G401.6 (cell line): ENCODE data around the gene SYT9.

Experiments used
- FAIRE-seq: peaks from 2 replicates; lab custom pipeline; 2012; peaks lifted over from hg19 to GRCh38; lab: Jason Lieb, UNC

SYT9 gene

DNA sequence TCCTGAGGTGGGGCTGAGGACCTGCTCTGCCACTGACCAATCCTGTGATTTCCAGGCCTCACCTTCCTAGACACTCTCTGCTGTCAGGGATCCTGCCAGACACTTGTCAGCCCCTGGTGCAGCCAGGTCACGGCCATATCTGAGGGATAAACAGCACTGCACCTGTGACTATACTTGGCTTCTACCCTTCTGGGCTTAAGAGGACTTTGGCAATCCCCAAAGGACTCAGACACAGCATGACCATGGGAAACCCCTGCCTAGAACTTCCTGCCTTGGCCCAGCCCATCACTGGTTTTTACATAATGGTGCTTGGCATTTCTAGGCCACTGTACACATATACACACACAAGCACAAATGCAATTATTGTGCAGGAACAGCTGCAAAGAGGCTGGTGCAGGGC lies 222.0 kb downstream of the SYT9 start:
- no peak for FAIRE-seq

DNA sequence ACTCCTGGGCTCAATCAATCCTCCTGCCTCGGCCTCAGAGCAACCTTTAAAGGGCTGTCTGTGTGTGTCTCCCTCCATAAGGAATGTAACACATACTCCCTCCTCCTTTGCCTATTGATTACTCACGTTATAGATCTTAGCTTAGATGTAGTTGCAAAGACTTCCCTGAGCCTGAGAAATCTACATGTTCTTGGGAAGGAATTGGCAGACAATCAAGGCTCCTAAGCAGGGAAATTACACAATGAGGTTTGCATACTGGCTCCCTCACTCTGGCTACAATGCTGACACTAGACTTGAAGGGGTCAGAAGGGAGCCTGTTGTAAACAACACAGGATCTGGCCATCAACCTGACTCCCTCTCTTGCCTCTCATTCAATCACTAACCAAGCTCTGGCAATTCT lies 228.4 kb downstream of the SYT9 start:
- no peak for FAIRE-seq

DNA sequence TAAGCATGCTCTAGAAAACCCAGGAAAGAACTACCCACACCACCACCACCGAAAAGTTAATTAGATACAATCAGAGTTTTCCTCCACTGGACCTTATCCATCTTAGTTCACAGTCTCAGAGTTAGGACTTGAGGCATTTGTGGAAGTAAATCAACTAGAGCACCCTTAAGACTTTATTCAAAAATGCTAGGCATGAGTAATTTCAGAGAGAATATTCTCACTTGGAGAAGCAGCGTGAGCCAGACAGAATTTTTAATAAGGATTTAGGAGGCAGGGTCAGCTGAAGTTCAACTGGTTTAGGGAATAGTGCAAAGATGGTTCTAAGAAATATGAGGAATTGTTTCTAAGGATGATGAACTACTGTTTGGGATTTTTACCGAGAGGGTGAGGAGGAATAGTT lies 232.4 kb downstream of the SYT9 start:
- FAIRE-seq = no peak

DNA sequence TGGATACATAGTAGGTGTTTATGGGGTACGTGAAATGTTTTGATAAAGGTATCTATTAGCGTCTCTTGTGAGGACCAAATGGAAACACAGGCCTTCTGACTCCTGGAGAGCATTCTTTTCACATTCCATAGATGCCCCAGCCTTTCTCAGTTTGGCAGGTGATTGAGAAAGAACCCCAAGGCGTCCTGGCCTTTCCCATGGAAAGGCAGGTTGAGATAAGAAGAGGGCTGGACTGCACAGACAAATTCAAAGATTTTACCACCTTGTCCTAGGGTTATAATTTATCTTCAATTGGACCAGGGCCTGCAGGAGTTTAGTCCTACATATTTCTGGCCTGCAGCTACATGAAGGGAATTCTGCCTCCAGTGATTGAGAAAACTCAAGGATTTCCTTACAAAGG lies 232.9 kb downstream of the SYT9 start:
- FAIRE-seq = peak; percentile 91

DNA sequence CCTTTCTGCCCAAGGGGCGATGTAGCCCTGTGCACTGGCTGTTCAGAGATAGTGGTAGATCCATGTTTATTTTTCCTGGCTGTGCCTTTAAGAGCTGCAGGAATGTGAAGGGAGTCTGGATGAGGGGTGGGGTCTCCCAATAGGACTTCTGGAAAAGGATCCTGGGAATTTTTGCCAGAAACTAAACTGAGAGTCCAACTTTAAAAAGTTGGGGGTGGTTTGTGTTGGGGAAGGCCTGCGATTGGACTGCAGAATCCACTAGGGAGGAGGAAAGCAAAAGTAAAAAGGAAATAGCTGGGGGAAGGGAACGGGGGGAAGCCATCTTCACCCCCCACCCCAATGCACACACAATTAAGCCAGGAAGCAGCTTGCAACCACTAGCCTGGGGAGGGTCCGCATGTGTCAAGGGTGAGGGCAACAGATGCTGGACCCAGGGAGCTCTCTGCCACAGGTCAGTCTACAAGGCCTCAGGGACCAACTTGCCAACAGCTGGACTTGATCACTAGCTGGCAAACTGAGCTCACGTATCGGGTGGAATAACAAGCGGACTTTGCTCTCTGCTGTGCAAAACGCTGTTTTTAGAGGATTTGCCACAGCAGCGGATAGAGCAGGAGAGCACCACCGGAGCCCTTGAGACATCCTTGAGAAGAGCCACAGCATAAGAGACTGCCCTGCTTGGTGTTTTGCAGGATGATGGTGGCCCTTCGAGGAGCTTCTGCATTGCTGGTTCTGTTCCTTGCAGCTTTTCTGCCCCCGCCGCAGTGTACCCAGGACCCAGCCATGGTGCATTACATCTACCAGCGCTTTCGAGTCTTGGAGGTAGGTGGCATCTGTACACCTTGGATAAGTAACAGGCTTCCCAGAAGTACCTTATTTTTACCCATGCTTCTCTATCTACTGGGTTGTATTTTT lies 233.7 kb downstream of the SYT9 start, which contains the start of gene OLFML1:
TSS of gene OLFML1 (plus strand) at position 321 of the 912 bp plus-strand sequence. CDS start at position 691, 370 bp downstream.
- FAIRE-seq = peak; percentile 99

DNA sequence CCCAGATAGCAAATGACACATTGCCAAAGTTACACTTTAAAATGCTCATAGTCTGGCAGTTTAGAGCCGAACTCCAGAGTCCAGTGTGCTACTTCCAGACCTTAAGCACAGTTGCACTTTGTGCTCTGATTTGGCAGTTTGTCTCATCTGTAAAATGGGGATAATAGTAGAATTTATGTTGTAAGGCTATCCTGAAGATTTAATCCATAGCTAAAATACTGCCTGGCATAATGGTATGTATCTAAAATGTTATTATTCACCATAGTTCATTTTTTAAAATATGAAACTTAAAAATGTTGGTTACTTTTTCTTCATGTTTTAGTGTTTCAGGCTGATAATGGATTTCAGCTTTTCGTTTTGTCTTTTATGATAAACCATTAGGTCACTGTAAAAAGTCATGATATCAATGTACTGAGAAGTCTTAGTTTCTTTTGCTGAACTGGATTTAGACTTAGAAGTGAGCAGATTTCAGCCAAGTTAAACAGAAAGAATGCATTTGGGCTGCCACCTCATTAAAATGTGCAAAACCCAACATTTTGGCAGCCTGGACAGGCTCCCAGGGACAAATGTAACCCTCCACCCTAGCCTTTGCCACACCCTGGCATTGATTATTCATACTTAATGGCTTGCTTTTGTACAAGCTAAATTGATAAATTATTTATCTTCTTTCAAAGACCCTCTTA lies 234.5 kb downstream of the SYT9 start:
- no peak for FAIRE-seq

DNA sequence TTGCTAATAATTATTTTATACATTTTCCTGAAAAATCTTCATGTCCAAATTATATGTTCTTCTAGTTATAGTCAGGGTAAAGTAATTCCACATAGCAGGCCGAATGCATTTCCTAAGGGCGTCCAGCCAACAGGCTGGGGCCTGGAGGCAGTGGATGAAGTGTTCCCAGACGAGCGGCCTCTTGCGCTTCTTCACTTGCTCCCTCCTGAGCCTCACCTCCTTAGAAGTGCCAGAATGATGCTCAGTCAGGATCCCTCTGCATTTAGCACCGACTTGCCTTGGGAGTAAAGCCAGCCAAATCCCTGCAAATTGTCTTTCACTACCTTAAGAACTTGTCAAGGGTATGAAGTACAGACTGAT lies 235.1 kb downstream of the SYT9 start:
- FAIRE-seq = no peak

DNA sequence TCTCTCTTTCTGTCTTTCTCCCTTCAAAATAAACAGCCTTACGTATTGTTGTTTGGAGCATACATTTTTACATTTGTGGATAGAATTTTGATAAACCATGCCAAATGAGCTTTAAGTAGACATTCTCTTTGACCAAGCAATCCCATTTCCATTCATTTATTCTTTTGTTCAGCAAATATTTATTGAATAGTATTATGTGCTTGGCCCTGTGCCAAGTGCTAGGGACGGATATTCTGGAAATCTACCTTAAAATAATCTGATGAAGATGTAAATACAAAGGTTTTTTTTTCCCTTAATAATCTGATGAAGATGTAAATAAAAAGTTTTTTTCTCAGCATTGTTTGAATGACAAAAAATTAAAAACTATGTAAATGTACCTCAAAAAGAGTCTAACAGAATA lies 235.7 kb downstream of the SYT9 start:
- FAIRE-seq = no peak

DNA sequence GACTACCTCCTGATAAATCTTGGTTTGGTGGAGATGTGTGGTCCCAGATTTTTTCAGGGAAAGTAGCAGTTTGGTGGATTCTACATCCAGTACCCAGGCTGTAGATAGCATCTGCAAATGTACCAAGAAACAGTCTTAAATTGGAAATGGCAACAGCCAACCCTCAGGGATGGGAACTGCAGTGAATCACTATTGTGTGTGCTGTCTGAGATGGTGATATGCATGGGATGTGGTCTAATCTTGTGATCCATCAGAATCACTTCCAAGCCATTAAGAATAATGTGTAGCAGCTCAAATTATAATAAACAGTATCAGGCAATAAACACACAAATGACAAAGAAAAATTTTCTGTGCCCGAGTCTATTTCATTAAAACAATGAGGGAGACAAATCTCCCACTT lies 237.0 kb downstream of the SYT9 start:
- no peak for FAIRE-seq

DNA sequence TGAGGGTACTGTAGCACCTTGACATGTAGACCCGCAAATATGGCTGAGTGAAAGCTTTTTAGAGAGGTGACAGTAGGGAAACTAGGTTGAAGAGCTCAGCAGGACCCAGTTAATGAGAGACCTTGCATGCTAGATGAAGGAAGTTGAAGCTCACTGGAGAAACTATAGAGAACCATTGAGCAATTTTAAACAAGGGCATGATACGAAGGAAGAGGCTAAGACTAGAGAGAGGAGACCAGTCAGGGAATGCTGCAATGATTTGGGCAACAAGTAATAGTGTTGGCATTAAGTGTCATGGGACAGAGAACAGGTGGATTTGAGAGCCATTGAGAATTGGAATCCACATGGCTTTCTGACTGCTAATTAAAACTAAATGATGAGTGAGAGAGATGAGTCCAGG lies 237.7 kb downstream of the SYT9 start:
- FAIRE-seq = no peak

DNA sequence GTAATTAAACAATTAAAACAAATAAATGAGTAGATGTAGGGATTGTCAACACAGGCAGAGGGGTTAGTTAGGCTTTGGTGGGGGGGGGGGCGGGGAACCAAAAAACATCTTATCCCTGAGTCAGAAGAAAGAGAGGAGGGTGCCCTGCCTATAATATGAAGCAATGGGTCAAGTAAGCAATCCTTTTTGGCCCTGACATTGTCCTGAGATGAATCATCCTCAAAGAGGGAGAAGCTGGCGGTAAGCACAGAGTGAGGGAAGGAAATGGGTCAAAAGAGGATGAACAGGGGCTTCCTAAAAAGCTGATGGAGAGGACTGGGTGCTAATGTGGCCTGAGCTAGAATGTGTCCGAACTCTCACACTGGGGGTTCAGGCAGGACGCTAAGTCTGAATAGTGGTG lies 238.3 kb downstream of the SYT9 start:
- FAIRE-seq = no peak

DNA sequence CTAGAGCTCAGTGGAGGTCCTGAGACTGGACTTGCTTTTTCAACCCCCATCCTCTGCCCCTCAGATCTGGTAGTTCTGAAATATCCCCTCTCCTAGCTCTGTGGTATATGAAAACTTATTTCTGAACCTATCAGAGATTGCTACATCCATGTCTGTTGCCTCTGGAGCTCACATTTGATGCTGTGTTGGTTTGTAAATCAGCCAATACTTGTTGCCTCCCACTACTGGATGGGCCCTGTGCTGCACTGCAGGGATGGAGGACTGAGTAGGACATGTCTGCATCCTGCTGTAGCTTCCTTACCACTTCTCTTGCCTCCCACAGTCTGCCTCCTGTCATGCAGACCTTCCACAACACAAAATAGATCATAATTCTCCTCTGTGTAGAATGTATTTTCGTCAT lies 238.8 kb downstream of the SYT9 start:
- FAIRE-seq = no peak

DNA sequence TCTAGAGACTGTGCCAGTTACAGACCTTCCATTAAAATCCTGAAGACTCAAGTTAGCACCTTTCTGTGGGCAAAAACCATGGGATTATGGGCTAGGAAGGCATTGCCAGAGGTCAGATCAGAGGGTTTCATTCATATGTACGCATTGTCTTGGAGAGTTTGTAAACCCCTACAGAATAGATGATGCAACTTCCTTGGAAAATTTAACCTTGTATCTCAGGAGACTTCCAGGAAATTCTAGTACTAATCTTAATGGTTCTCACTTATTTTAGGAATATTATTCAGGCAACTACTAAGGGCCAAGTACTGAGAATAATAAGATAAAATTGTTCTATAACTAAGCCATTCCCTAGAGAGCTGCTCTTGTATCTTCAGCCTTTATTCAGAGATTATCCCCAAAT lies 240.5 kb downstream of the SYT9 start:
- no peak for FAIRE-seq

DNA sequence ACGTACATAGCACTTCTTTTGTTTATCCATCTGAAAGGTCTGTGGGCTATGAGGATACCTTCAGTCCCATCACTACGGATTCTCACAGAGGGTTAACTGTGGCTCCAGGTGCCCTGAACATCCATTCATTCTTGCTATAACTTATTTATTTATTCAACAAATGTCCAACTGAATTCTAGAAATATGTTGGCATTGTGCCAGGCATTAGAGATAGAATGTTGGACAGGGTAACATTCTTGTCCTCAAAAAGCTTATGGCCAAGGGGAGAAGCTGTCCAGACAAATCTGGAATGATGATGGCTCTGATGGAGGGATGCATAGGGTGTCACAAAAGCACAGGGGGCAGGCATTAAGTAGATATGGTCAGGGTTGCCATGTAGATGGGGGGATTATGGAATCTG lies 242.0 kb downstream of the SYT9 start:
- FAIRE-seq = no peak

DNA sequence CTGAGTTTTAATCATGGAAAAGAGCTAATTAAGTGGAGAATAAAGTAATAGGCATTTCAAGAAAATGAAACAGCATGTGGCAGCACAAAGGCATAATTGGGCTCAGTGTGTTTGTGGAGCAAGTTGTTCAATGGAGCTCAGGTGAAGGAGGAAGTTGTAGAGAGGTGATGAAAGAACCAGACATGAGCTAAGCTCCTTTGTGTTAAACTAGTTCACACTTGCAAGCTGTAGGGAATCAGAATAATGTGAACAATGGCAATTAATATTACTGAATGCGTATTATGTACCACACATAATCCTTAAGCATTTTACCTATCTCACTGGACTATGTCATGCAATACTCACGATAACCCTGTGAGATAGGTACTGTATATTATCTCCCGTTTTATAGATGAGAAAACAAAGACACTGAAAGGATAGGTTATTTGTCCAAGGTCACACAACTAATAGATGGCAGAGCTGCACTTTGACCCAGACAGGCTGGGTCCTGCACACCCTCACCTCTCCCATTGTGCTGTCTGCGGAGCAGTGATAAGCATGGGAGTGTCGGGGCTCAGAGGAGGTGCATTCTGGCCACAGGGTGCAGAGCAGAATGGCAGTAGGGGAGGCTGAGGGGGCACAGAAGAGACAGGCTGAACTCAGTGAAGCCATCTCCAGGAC lies 242.5 kb downstream of the SYT9 start:
- no peak for FAIRE-seq

DNA sequence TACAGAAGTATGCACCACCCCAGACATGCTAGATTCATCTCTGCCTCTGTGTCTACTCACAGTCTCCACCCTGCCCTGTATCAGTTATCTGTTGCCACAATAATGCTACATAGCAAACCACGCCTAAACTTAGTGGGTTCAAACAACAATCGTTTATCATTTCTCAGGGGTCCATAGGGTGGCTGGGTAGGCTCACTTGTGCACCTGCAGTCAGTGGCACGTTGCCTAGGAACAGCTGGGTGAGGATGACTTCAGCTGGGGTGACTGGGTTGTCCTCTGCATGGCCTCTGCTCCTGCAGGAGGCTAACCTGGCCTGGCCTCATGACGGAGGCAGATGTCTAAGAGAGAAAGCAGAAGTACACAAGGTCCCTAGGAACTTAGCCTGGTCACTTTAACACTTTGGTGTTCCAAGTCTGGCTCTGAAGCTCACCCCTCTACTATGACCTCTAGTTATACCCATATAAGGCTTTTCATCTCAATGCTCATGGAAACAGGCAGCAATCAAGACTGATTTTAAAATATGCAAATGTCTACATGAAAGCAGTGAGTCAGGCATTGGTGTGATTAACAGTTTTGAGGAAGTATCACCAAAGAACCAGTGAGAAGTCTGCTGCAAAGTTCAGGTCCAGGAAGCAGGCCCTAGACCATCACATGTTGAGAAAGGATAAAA lies 244.3 kb downstream of the SYT9 start:
- FAIRE-seq = no peak

DNA sequence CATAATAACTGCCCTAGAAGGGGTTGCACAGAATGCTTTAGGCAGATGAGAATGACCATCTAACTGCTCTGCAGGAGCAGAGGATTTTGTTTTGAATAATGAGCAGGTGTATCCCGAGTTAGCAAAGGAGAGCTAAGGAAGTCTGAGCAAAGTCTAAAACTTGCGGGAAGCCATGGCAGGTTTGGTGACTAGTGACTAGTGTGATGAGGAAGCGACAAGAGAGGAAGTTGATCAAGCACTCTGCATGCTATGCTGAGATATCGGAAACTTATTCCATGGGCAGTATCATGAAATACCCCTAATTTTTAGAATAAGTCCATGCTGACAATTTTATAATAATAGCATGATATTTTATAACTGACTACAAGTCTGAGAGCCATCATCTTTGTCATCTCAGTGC lies 246.5 kb downstream of the SYT9 start:
- FAIRE-seq = no peak

DNA sequence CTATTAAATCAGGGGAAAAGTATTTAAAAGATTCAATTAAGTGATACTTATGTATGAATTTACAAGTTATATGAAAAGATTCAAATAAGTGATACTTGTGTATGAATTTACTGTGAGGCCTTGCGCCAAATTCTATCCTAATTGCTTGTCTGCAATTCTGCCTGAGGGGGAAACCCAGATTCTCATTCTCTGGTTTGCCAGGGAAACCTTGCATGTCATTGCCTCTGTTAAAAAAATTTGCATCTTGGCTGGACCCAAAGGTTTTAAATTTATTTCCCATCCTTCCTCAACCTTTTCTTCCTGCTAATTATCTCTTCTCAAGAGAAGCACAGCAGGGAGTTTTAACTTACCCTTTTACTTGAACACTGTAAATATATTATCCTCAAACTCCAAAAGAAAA lies 247.4 kb downstream of the SYT9 start:
- no peak for FAIRE-seq

DNA sequence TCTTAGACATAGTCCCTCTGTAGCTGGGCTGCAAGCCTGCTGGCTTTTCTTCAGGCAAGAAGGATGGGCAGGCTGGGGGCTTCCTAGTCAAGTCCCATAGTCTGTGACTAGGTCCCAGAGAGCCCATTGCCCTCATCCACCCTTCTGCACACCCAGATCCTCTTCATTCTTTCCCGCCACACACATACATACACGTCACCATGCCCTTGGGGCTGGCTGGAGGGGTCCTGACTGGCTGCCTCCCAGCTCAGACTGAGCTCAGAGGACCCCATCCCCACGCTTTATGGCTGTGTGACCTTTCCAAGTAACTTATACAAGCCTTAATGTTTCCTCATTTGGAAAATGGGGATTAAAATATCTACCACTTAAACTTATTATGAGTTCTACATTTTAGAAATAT lies 248.5 kb downstream of the SYT9 start:
- no peak for FAIRE-seq

DNA sequence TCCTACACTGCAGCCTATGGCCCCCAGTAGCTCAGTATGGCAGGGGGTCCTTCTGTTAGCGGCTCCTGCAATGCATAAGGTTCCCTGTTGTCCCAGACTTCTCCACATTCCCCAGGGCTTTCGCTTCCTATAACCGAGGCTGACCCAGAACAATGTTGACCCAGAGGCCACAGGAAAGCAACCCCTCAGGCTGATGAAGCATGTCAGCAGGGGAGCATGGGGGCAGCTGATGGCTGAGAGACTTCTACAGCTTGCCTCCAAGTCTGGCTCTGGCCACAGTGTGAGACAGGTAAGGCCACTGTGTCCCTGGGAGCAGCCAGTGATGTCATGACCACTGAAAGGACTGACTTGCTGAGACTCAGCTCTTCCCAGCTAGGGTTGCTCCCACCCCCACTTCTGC lies 249.5 kb downstream of the SYT9 start:
- no peak for FAIRE-seq

DNA sequence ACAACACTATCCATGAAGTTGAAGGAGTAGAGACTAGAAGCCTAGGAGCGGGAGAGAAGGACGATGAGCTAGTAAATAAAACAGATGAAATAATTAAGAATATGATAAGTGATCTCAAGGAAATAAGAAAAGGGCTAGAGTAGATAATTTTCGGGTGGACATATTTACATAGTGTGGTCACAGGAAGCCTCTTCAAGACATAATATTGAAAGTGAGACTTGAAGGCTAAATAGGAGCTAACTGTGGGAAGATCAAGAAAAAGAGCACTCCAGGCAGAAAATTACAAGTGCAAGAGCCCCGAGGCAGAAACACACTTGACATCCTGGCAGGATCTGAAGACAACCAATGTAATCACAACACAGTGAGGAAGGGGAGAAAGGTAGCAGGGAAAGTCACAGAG lies 250.2 kb downstream of the SYT9 start:
- FAIRE-seq = no peak

DNA sequence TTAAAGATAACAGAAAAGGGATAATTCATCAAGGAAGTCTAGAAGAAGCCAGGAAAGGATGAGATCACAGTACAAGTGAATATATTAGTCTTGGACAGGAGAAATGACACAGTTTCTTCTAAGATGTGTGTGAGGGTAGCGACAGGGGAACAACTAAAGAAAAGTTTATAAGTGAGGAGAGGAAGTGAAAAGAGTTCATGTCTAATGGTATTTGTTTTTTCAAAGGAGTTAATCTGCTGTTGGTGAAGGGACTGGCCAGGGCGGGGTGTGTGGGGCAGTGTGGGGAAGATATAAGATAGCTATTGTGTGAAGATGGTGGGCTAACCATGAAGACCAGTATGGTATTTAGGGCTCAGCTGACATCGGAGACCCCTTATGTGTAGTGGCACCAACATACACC lies 254.5 kb downstream of the SYT9 start:
- FAIRE-seq = no peak

DNA sequence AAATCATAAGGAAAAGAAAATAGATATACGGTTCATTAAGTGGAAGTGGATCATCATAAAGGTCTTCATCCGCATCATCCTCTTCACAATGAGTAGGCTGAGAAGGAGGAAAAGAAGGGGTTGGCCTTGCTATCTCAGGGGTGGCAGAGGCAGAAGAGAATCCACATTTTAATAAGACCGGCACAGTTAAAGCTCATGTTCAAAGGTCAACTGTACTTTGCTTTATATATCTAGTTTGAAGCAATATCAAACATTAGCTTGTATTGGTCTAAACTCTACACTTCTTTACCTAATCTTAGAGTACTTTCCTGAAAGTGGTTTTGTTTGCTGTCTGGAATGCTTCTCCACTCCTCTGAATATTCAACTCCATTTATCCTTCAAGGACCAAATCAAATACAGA lies 256.4 kb downstream of the SYT9 start:
- no peak for FAIRE-seq
